Neutrophil (primary cell): ENCODE results near the gene SLC9A9.

Experiments used
- H3K27ac ChIP-seq: fragments of 200-600 bp; sonication (generic); 2 replicates; pipeline ENCODE4 v1.5.1; 2016; ENCODE audit warnings: mild to moderate bottlenecking, moderate library complexity
- H3K27me3 ChIP-seq: fragments of 200-600 bp; sonication (generic); 2 replicates; pipeline ENCODE4 v1.6.0; 2016; ENCODE audit warnings: mild to moderate bottlenecking
- H3K36me3 ChIP-seq: fragments of 200-600 bp; sonication (generic); 2 replicates; pipeline ENCODE4 v1.5.1; 2017
- H3K4me1 ChIP-seq, 2 experiments: fragments of 200-600 bp in 1 of 2; sonication (generic) in 1 of 2; 1 replicate in 1 of 2; 2 replicates in 1 of 2; pipeline versions ENCODE4 v1.5.1 to v1.6.1; 2013 to 2016; ENCODE audit warnings: low read depth in 1 of 2, low read length in 1 of 2, mild to moderate bottlenecking in 1 of 2, moderate library complexity in 1 of 2; ENCODE audit not compliant: control insufficient read depth in 1 of 2, insufficient read depth in 1 of 2
- H3K4me3 ChIP-seq, 2 experiments: fragments of 200-600 bp in 1 of 2; sonication (generic) in 1 of 2; 1 replicate in 1 of 2; 2 replicates in 1 of 2; pipeline ENCODE4 v1.5.1; 2013 to 2016; ENCODE audit warnings: low read depth in 1 of 2, low read length in 1 of 2, mild to moderate bottlenecking in 1 of 2, moderate library complexity in 1 of 2
- H3K9me3 ChIP-seq: fragments of 200-600 bp; sonication (generic); 2 replicates; pipeline ENCODE4 v1.5.1; 2016
- CTCF ChIP-seq: fragments of 200-600 bp; sonication (generic); IDR thresholded peaks from 2 replicates; pipeline ENCODE4 v1.5.1; 2016; ENCODE audit warnings: antibody characterized with exemption

The SLC9A9 gene

GRCh38 chr3:143256416-143256815, 591.9 kb downstream of the SLC9A9 start:
- Histone ChIP-seq H3K27ac (no peak overlapping the region), H3K9me3 (no peaks in the 10 kb centered on the region), H3K4me3 (no peak overlapping the region), H3K27me3 (no peaks in the 10 kb centered on the region), H3K4me1 (no peaks in the 10 kb centered on the region), H3K36me3 (no peaks in the 10 kb centered on the region)
- TF ChIP-seq CTCF: no peak

- no peak overlapping the region for H3K4me3 ChIP-seq
- H3K27ac ChIP-seq: no peak overlapping the region
- TF ChIP-seq CTCF: no peak
- no peaks in the 10 kb centered on the region for H3K9me3 ChIP-seq
- H3K4me1 ChIP-seq: no peaks in the 10 kb centered on the region
- H3K27me3 ChIP-seq: no peaks in the 10 kb centered on the region
- H3K36me3 ChIP-seq: no peaks in the 10 kb centered on the region
These were observed 592.5 kb downstream of the SLC9A9 start for GRCh38 chr3:143255739-143256138.

- Histone ChIP-seq H3K36me3 (no peaks in the 10 kb centered on the region), H3K4me1 (no peaks in the 10 kb centered on the region), H3K27me3 (no peaks in the 10 kb centered on the region), H3K27ac (no peak overlapping the region), H3K9me3 (no peaks in the 10 kb centered on the region), H3K4me3 (no peak overlapping the region)
- no peak for TF ChIP-seq CTCF
These were observed 595.3 kb downstream of the SLC9A9 start for GRCh38 chr3:143252931-143253330.

GRCh38 chr3:143249014-143249413, 599.3 kb downstream of the SLC9A9 start:
- H3K4me3 ChIP-seq: no peak overlapping the region

GRCh38 chr3:143247073-143247472, 601.2 kb downstream of the SLC9A9 start:
- no peaks in the 10 kb centered on the region for H3K4me1 ChIP-seq
- no peak for TF ChIP-seq CTCF

More at GRCh38 chr3:143249014-143249413, 599.3 kb downstream of the SLC9A9 start:
- Histone ChIP-seq H3K36me3 (no peaks in the 10 kb centered on the region), H3K27ac (no peak overlapping the region), H3K4me1 (no peaks in the 10 kb centered on the region), H3K9me3 (no peaks in the 10 kb centered on the region), H3K27me3 (no peaks in the 10 kb centered on the region)
- TF ChIP-seq CTCF: no peak

GRCh38 chr3:143245692-143246091, 602.6 kb downstream of the SLC9A9 start:
- Histone ChIP-seq H3K4me1 (no peaks in the 10 kb centered on the region), H3K27me3 (no peaks in the 10 kb centered on the region), H3K9me3 (no peaks in the 10 kb centered on the region), H3K27ac (no peak overlapping the region), H3K4me3 (no peak overlapping the region), H3K36me3 (no peaks in the 10 kb centered on the region)
- no peak for TF ChIP-seq CTCF

More at GRCh38 chr3:143247073-143247472, 601.2 kb downstream of the SLC9A9 start:
- H3K9me3 ChIP-seq: no peaks in the 10 kb centered on the region
- H3K27me3 ChIP-seq: no peaks in the 10 kb centered on the region
- no peaks in the 10 kb centered on the region for H3K36me3 ChIP-seq
- no peak overlapping the region for H3K27ac ChIP-seq
- H3K4me3 ChIP-seq: no peak overlapping the region
